Thymus (tissue), 11 donors: ENCODE measurements around the gene ZAR1L. TPM values are rescaled to one million over a fixed set of nuclear protein-coding genes. Genes with fewer than 3 reads are reported as not detected.

Experiments used
- DNase-seq, 9 donors: peaks; one replicate each; pipeline ENCODE4 v3.0.0-alpha.2; 2013; ENCODE audit warnings: low spot score in 9 of 9, low read depth in 6 of 9, missing footprints in 1 of 9
- H3K27ac ChIP-seq, 2 donors: one replicate each; pipeline ENCODE4 v1.5.1; 2013; ENCODE audit warnings: control low read depth in 1 of 2, low read depth in 1 of 2, low read length in 1 of 2, mild to moderate bottlenecking in 1 of 2, moderate library complexity in 1 of 2
- H3K27me3 ChIP-seq, 2 donors: one replicate each; pipeline ENCODE4 v1.5.1; 2013; ENCODE audit warnings: low read length in 1 of 2; ENCODE audit not compliant: control insufficient read depth in 2 of 2, insufficient read depth in 1 of 2
- H3K36me3 ChIP-seq, 2 donors: one replicate each; pipeline ENCODE4 v1.5.1; 2013; ENCODE audit warnings: low read length in 1 of 2, mild to moderate bottlenecking in 1 of 2, moderate library complexity in 1 of 2; ENCODE audit not compliant: control insufficient read depth in 2 of 2, insufficient read depth in 2 of 2
- H3K4me1 ChIP-seq, 2 donors: one replicate each; pipeline ENCODE4 v1.5.1; 2013; ENCODE audit warnings: low read length in 2 of 2; ENCODE audit not compliant: control insufficient read depth in 2 of 2, insufficient read depth in 2 of 2
- H3K4me3 ChIP-seq, 2 donors: one replicate each; pipeline ENCODE4 v1.5.1; 2013; ENCODE audit warnings: low read length in 2 of 2, control low read depth in 1 of 2, mild to moderate bottlenecking in 1 of 2
- H3K9me3 ChIP-seq, 2 donors: one replicate each; pipeline ENCODE4 v1.5.1; 2013; ENCODE audit warnings: low read length in 1 of 2, mild to moderate bottlenecking in 1 of 2; ENCODE audit not compliant: control insufficient read depth in 2 of 2, insufficient read depth in 1 of 2
- WGBS: extraction: QIAGEN DNeasy Blood & Tissue Kit; methylation state at CpG from one replicate; pipeline ENCODE4 v1.1.7; 2013; 5-methylcytosine and 5-hydroxymethylcytosine counted together
- polyA plus RNA-seq: library from polyadenylated mRNA; stranded (reverse); fragments of 200-250 nt; gene quantifications from one replicate; pipeline ENCODE4 v1.2.3, GENCODE V29; 2013
- total RNA-seq: library from RNA; stranded (reverse); fragments of 120-200 nt; gene quantifications from one replicate; pipeline ENCODE4 v1.2.4, GENCODE V29; 2013
- donor health status: healthy.

Gene ZAR1L
- total and polyA plus RNA-seq, 2 donors: 0.07 TPM; not detected in 1

GRCh38 chr13:32254916-32255723 is 60.0 kb downstream of the ZAR1L start:
- no peaks in the 10 kb centered on the region for H3K9me3 ChIP-seq
- WGBS: 94% methylated on average over 10 of the region's 10 CpGs

DNA sequence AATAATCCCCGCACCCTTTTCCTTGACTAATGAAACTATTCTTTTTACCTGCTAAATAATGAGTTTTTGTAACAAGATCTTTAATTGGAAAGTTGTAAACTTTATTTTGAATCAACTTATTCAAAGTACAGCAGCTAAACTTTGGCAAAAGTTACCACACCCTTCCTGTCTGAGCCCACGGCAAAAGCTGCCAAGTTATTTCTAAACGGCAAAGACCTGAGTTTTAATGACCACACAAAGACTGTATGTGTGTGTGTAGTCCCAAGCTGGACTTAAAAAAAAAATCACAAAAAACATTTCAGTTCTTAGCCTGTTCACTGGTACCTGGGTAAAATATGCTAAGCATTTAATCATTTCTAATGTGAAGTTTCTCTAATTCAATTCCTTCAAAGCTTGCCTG is 60.7 kb downstream of the ZAR1L start:
- no peaks in the 10 kb centered on the region for H3K27me3 ChIP-seq
- peaks cover 0 to 2% of the 10 kb centered on the region in 2 donors for H3K4me1 ChIP-seq

More at GRCh38 chr13:32254916-32255723, 60.0 kb downstream of the ZAR1L start:
- DNase-seq: no peak
- Histone ChIP-seq H3K36me3 (peaks cover 0 to 4% of the 10 kb centered on the region in 2 donors), H3K4me3 (no peak overlapping the region), H3K27me3 (no peaks in the 10 kb centered on the region), H3K27ac (no peak overlapping the region), H3K4me1 (no peaks in the 10 kb centered on the region)

GRCh38 chr13:32253911-32254399 is 61.2 kb downstream of the ZAR1L start:
- Histone ChIP-seq H3K27me3 (no peaks in the 10 kb centered on the region), H3K9me3 (no peaks in the 10 kb centered on the region), H3K36me3 (peaks cover 0 to 4% of the 10 kb centered on the region in 2 donors), H3K4me3 (no peak overlapping the region), H3K27ac (no peak overlapping the region), H3K4me1 (peaks cover 0 to 4% of the 10 kb centered on the region in 2 donors)
- 97% methylated on average over 14 of the region's 14 CpGs for WGBS
- no peak for DNase-seq

More for the DNA sequence above, 60.7 kb downstream of the ZAR1L start:
- 85% methylated on average over 3 of the region's 3 CpGs for WGBS
- Histone ChIP-seq H3K4me3 (no peak overlapping the region), H3K9me3 (no peaks in the 10 kb centered on the region), H3K36me3 (peaks cover 0 to 4% of the 10 kb centered on the region in 2 donors), H3K27ac (no peak overlapping the region)
- DNase-seq: no peak

Other genes starting within 250 kb of the ZAR1L start
- 11.0 TPM for gene BRCA2, start 145 bp upstream of the ZAR1L start, total RNA-seq
- gene BRCA2, start 145 bp upstream of the ZAR1L start, polyA plus RNA-seq: 1.5 TPM
- gene N4BP2L1, start 112.8 kb upstream of the ZAR1L start, total RNA-seq: 33.5 TPM
- gene N4BP2L1, start 112.8 kb upstream of the ZAR1L start, polyA plus RNA-seq: 75.7 TPM
- gene N4BP2L2, start 223.4 kb upstream of the ZAR1L start, total RNA-seq: 123 TPM
- 137 TPM for gene N4BP2L2, start 223.4 kb upstream of the ZAR1L start, polyA plus RNA-seq